ENCODE data around the gene STAT6. TPM values are rescaled to one million over a fixed set of nuclear protein-coding genes. Genes with fewer than 3 reads are reported as not detected.

The STAT6 gene
- total RNA-seq, 1 donor from 2014 or later = 33.8 TPM

GRCh38 chr12:57092876-57093414, 18.2 kb downstream of the STAT6 start:
- no peaks in the 10 kb centered on the region for H3K27me3 ChIP-seq (ENCODE audit: insufficient read depth, low read length)
- H3K27me3 Mint-ChIP-seq (ENCODE audit: low read depth, unreplicated experiment) = no peaks in the 10 kb centered on the region
- no peak for TF ChIP-seq EZH2 (IDR thresholded peaks at IDR 0.05; ENCODE audit: insufficient read depth, low read length)
- TF ChIP-seq CTCF (IDR thresholded peaks at IDR 0.05; ENCODE audit: insufficient read depth, low read depth, low read length) = no peak
- H3K79me2 ChIP-seq (ENCODE audit: insufficient read depth, low read length) = peaks cover 54% of the 10 kb centered on the region
- H3K9me3 Mint-ChIP-seq (ENCODE audit: unreplicated experiment) = no peaks in the 10 kb centered on the region
- H3K36me3 ChIP-seq (ENCODE audit: insufficient read depth, low read length) = peaks cover 28% of the 10 kb centered on the region
- DNase-seq (ENCODE audit: low read depth) (no peak), FAIRE-seq (no peak)
- no peak overlapping the region for H2AFZ ChIP-seq (ENCODE audit: low read depth, low read length)
- peak overlapping the region; percentile 80 for H3K27ac Mint-ChIP-seq (ENCODE audit: unreplicated experiment)
- no peak overlapping the region for H3K4me3 ChIP-seq (ENCODE audit: insufficient read depth, low read depth, low read length)
- peak overlapping the region; percentile 80 for H3K4me3 Mint-ChIP-seq (ENCODE audit: unreplicated experiment)
- H3K9me3 ChIP-seq (ENCODE audit: insufficient read depth, low read depth, low read length) = no peaks in the 10 kb centered on the region
- peaks cover 45% of the 10 kb centered on the region for H3K4me1 Mint-ChIP-seq (ENCODE audit: low read depth, unreplicated experiment)
- H4K20me1 ChIP-seq (ENCODE audit: insufficient read depth, low read length) = peaks cover 59% of the 10 kb centered on the region
- peak overlapping the region; percentile 33 for H3K9ac ChIP-seq (ENCODE audit: low read length)
- peak overlapping the region; percentile 99 for H3K4me2 ChIP-seq (ENCODE audit: low read length)
- H3K36me3 Mint-ChIP-seq (ENCODE audit: low read depth, unreplicated experiment) = peaks cover 20% of the 10 kb centered on the region
- H3K27ac ChIP-seq (ENCODE audit: low read depth, low read length) = peak overlapping the region; percentile 66
- H3K4me1 ChIP-seq (ENCODE audit: insufficient read depth, low read length) = peaks cover 54% of the 10 kb centered on the region

GRCh38 chr12:57092529-57092862, 18.7 kb downstream of the STAT6 start:
- H3K27me3 Mint-ChIP-seq (ENCODE audit: low read depth, unreplicated experiment) = no peaks in the 10 kb centered on the region
- Histone ChIP-seq H3K4me2 (ENCODE audit: low read length) (peak overlapping the region; percentile 99), H3K4me3 (ENCODE audit: insufficient read depth, low read depth, low read length) (no peak overlapping the region), H3K27me3 (ENCODE audit: insufficient read depth, low read length) (no peaks in the 10 kb centered on the region), H2AFZ (ENCODE audit: low read depth, low read length) (no peak overlapping the region), H3K4me1 (ENCODE audit: insufficient read depth, low read length) (peaks cover 56% of the 10 kb centered on the region), H4K20me1 (ENCODE audit: insufficient read depth, low read length) (peaks cover 59% of the 10 kb centered on the region), H3K79me2 (ENCODE audit: insufficient read depth, low read length) (peaks cover 54% of the 10 kb centered on the region), H3K36me3 (ENCODE audit: insufficient read depth, low read length) (peaks cover 28% of the 10 kb centered on the region), H3K9ac (ENCODE audit: low read length) (peak overlapping the region; percentile 33), H3K9me3 (ENCODE audit: insufficient read depth, low read depth, low read length) (no peaks in the 10 kb centered on the region), H3K27ac (ENCODE audit: low read depth, low read length) (no peak overlapping the region)
- TF ChIP-seq EZH2 (IDR thresholded peaks at IDR 0.05; ENCODE audit: insufficient read depth, low read length) (no peak), CTCF (IDR thresholded peaks at IDR 0.05; ENCODE audit: insufficient read depth, low read depth, low read length) (no peak)
- no peaks in the 10 kb centered on the region for H3K9me3 Mint-ChIP-seq (ENCODE audit: unreplicated experiment)
- peak overlapping the region; percentile 80 for H3K27ac Mint-ChIP-seq (ENCODE audit: unreplicated experiment)
- peak overlapping the region; percentile 80 for H3K4me3 Mint-ChIP-seq (ENCODE audit: unreplicated experiment)
- H3K4me1 Mint-ChIP-seq (ENCODE audit: low read depth, unreplicated experiment) = peaks cover 45% of the 10 kb centered on the region
- H3K36me3 Mint-ChIP-seq (ENCODE audit: low read depth, unreplicated experiment) = peaks cover 20% of the 10 kb centered on the region
- DNase-seq (ENCODE audit: low read depth) = no peak
- FAIRE-seq = no peak

All from astrocyte (in vitro differentiated cells and primary cell).